SH-SY5Y (cell line): Measurements from ENCODE around the gene IMMP2L.

Source experiments
- GATA2 ChIP-seq: IDR thresholded peaks from 2 replicates; pipeline ENCODE4 v1.6.1; 2011; ENCODE audit warnings: mild to moderate bottlenecking, low read depth, low read length
- GATA3 ChIP-seq: IDR thresholded peaks from 2 replicates; pipeline ENCODE4 v1.6.1; 2011; ENCODE audit warnings: low read depth, mild to moderate bottlenecking, low read length, moderate library complexity

- TF ChIP-seq GATA3 = no peak
- no peak for TF ChIP-seq GATA2
These were observed 886.7 kb downstream of the IMMP2L start for GRCh38 chr7:110675383-110676103.
